Liver (tissue), 3 donors: Measurements from ENCODE around the gene ADGRD1.

Experiments used
- CTCF ChIP-seq: fragments of 150-350 bp; IDR thresholded peaks from 2 replicates; pipeline ENCODE4 v1.5.1; 2017; ENCODE audit warnings: improper control_type of control experiment, low read depth, low read length; ENCODE audit not compliant: missing input control
- RAD21 ChIP-seq, 2 donors: IDR thresholded peaks; 2 replicates each; pipeline ENCODE4 v1.6.1; 2016; ENCODE audit warnings: antibody characterized with exemption in 2 of 2, mild to moderate bottlenecking in 2 of 2
- ZBTB33 ChIP-seq: IDR thresholded peaks from 2 replicates; pipeline ENCODE4 v1.6.1; 2016; ENCODE audit warnings: antibody characterized with exemption
- TF ChIP-seq, protein P1 (sequence below): IDR thresholded peaks from 2 replicates; pipeline ENCODE4 v1.6.1; 2016; ENCODE audit warnings: antibody characterized with exemption
- donor health status: healthy.
- donor health status: healthy.

DNA sequence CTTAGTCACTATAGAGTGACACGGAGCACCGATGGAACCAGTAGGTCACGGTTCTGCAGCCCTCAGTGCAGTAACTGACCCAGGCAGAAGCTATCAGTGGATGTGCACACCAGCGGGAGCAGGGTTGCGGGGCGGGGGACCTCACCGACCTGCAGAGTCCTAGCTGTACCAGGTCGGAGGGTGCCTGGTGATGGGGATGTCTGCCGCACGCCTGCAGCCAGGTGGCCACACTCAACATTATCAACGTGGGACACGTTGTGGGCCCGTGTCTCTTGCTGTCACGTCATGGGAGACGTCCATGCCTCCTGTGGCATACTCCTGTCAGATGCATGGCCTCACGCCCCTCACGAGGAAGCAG, 55.2 kb downstream of the ADGRD1 start:
- no peak for TF ChIP-seq RAD21 (IDR thresholded peaks at IDR 0.05)
- TF ChIP-seq CTCF = no peak
- TF ChIP-seq, protein P1, sequence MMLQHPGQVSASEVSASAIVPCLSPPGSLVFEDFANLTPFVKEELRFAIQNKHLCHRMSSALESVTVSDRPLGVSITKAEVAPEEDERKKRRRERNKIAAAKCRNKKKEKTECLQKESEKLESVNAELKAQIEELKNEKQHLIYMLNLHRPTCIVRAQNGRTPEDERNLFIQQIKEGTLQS = no peak
- TF ChIP-seq ZBTB33 = no peak
